Measurements from ENCODE around the gene RBM22. TPM values are rescaled to one million over a fixed set of nuclear protein-coding genes. Genes with fewer than 3 reads are reported as not detected.
A peak's percentile ranks its signal among the peaks of the same experiment; 100 is the strongest.

Gene RBM22
- total and polyA plus RNA-seq, 2 experiments from 2014 or later, result 32.9 to 42.6 TPM

GRCh38 chr5:150647275-150648251, 53.3 kb downstream of the RBM22 start:
- Histone ChIP-seq H4K20me1 (ENCODE audit: insufficient read depth, poor library complexity, severe bottlenecking) (no peaks in the 10 kb centered on the region), H3K27ac (no peak overlapping the region), H3K79me2 (peaks cover 42% of the 10 kb centered on the region), H3K4me3 (no peak overlapping the region), H2AFZ (no peak overlapping the region), H3K36me3 (replicated peaks; ENCODE audit: insufficient read depth, low read depth) (no peaks in the 10 kb centered on the region), H3K4me1 (ENCODE audit: insufficient read depth) (peaks cover 30% of the 10 kb centered on the region), H3K9me2 (replicated peaks; ENCODE audit: insufficient read depth) (no peaks in the 10 kb centered on the region), H3K27me3 (no peaks in the 10 kb centered on the region), H3K9me3 (ENCODE audit: low read depth) (no peaks in the 10 kb centered on the region), H3K4me2 (no peak overlapping the region)
- 81% methylated on average over 25 of the region's 25 CpGs for WGBS (ENCODE audit: low lambda C conversion rate, missing lambda C conversion rate)
- no peak for DNase-seq (ENCODE audit: low spot score)
- TF ChIP-seq EZH2phosphoT487 (IDR thresholded peaks at IDR 0.05; ENCODE audit: low read depth, severe bottlenecking, unreplicated experiment) (no peak), CTCF (IDR thresholded peaks at IDR 0.05; ENCODE audit: poor library complexity) (no peak), EZH2 (IDR thresholded peaks at IDR 0.05; ENCODE audit: borderline replicate concordance) (no peak)

- Histone ChIP-seq H2AFZ (no peak overlapping the region), H3K4me1 (ENCODE audit: insufficient read depth) (peaks cover 54% of the 10 kb centered on the region), H3K36me3 (replicated peaks; ENCODE audit: insufficient read depth, low read depth) (no peaks in the 10 kb centered on the region), H3K79me2 (peaks cover 49% of the 10 kb centered on the region), H4K20me1 (ENCODE audit: insufficient read depth, poor library complexity, severe bottlenecking) (no peaks in the 10 kb centered on the region), H3K4me3 (no peak overlapping the region), H3K4me2 (peak overlapping the region; percentile 26), H3K27me3 (no peaks in the 10 kb centered on the region), H3K27ac (peak overlapping the region; percentile 45), H3K9me3 (ENCODE audit: low read depth) (no peaks in the 10 kb centered on the region), H3K9me2 (replicated peaks; ENCODE audit: insufficient read depth) (no peaks in the 10 kb centered on the region)
- WGBS (ENCODE audit: low lambda C conversion rate, missing lambda C conversion rate), result 75% methylated on average over 4 of the region's 4 CpGs
- TF ChIP-seq CTCF (IDR thresholded peaks at IDR 0.05; ENCODE audit: poor library complexity) (no peak), EZH2 (IDR thresholded peaks at IDR 0.05; ENCODE audit: borderline replicate concordance) (no peak), EZH2phosphoT487 (IDR thresholded peaks at IDR 0.05; ENCODE audit: low read depth, severe bottlenecking, unreplicated experiment) (no peak)
- no peak for DNase-seq (ENCODE audit: low spot score)
These were observed 55.7 kb downstream of the RBM22 start for GRCh38 chr5:150645070-150645700.

- Histone ChIP-seq H3K79me2 (peaks cover 49% of the 10 kb centered on the region), H3K4me1 (ENCODE audit: insufficient read depth) (peaks cover 61% of the 10 kb centered on the region), H3K4me3 (no peak overlapping the region), H4K20me1 (ENCODE audit: insufficient read depth, poor library complexity, severe bottlenecking) (no peaks in the 10 kb centered on the region), H3K9me3 (ENCODE audit: low read depth) (no peaks in the 10 kb centered on the region), H2AFZ (no peak overlapping the region), H3K27ac (peak overlapping the region; percentile 45), H3K27me3 (no peaks in the 10 kb centered on the region), H3K4me2 (peak overlapping the region; percentile 26), H3K9me2 (replicated peaks; ENCODE audit: insufficient read depth) (no peaks in the 10 kb centered on the region), H3K36me3 (replicated peaks; ENCODE audit: insufficient read depth, low read depth) (no peaks in the 10 kb centered on the region)
- DNase-seq (ENCODE audit: low spot score), result no peak
- TF ChIP-seq EZH2phosphoT487 (IDR thresholded peaks at IDR 0.05; ENCODE audit: low read depth, severe bottlenecking, unreplicated experiment) (no peak), CTCF (IDR thresholded peaks at IDR 0.05; ENCODE audit: poor library complexity) (no peak)
- WGBS (ENCODE audit: low lambda C conversion rate, missing lambda C conversion rate), result 78% methylated on average over 2 of the region's 2 CpGs
These were observed 56.3 kb downstream of the RBM22 start for GRCh38 chr5:150644514-150644913.
